ENCODE measurements around the gene ITGB7. TPM values are rescaled to one million over a fixed set of nuclear protein-coding genes. Genes with fewer than 3 reads are reported as not detected.

ITGB7 gene
- total RNA-seq, 1 donor from 2014 or later = 0.37 TPM

GRCh38 chr12:53193985-53194716 is 12.9 kb downstream of the ITGB7 start:
- peaks cover 7% of the 10 kb centered on the region for H3K4me1 Mint-ChIP-seq (ENCODE audit: low read depth)
- no peak for DNase-seq (ENCODE audit: low spot score)
- H3K4me3 Mint-ChIP-seq (ENCODE audit: unreplicated experiment) = no peak overlapping the region
- H3K36me3 Mint-ChIP-seq (ENCODE audit: low read depth) = no peaks in the 10 kb centered on the region
- H3K27me3 Mint-ChIP-seq (ENCODE audit: low read depth) = peaks cover 12% of the 10 kb centered on the region
- TF ChIP-seq CTCF (IDR thresholded peaks at IDR 0.05) = no peak
- no peak overlapping the region for H3K27ac Mint-ChIP-seq (ENCODE audit: unreplicated experiment)
- H3K9me3 Mint-ChIP-seq (ENCODE audit: low read depth) = no peaks in the 10 kb centered on the region

GRCh38 chr12:53193040-53193439 is 14.0 kb downstream of the ITGB7 start:
- Mint-ChIP-seq H3K4me3 (ENCODE audit: unreplicated experiment) (no peak overlapping the region), H3K4me1 (ENCODE audit: low read depth) (peaks cover 6% of the 10 kb centered on the region), H3K9me3 (ENCODE audit: low read depth) (no peaks in the 10 kb centered on the region), H3K27ac (ENCODE audit: unreplicated experiment) (no peak overlapping the region), H3K27me3 (ENCODE audit: low read depth) (peaks cover 10% of the 10 kb centered on the region), H3K36me3 (ENCODE audit: low read depth) (no peaks in the 10 kb centered on the region)
- no peak for TF ChIP-seq CTCF (IDR thresholded peaks at IDR 0.05)
- no peak for DNase-seq (ENCODE audit: low spot score)

GRCh38 chr12:53192531-53193021 is 14.5 kb downstream of the ITGB7 start:
- no peak overlapping the region for H3K27ac Mint-ChIP-seq (ENCODE audit: unreplicated experiment)
- peaks cover 4% of the 10 kb centered on the region for H3K4me1 Mint-ChIP-seq (ENCODE audit: low read depth)
- no peak for TF ChIP-seq CTCF (IDR thresholded peaks at IDR 0.05)
- DNase-seq (ENCODE audit: low spot score) = no peak
- peaks cover 3% of the 10 kb centered on the region for H3K36me3 Mint-ChIP-seq (ENCODE audit: low read depth)
- no peaks in the 10 kb centered on the region for H3K9me3 Mint-ChIP-seq (ENCODE audit: low read depth)
- peaks cover 7% of the 10 kb centered on the region for H3K27me3 Mint-ChIP-seq (ENCODE audit: low read depth)
- no peak overlapping the region for H3K4me3 Mint-ChIP-seq (ENCODE audit: unreplicated experiment)

GRCh38 chr12:53191885-53192530 is 15.0 kb downstream of the ITGB7 start:
- Mint-ChIP-seq H3K36me3 (ENCODE audit: low read depth) (peaks cover 8% of the 10 kb centered on the region), H3K27me3 (ENCODE audit: low read depth) (peaks cover 6% of the 10 kb centered on the region), H3K9me3 (ENCODE audit: low read depth) (no peaks in the 10 kb centered on the region), H3K27ac (ENCODE audit: unreplicated experiment) (no peak overlapping the region), H3K4me1 (ENCODE audit: low read depth) (peaks cover 4% of the 10 kb centered on the region), H3K4me3 (ENCODE audit: unreplicated experiment) (no peak overlapping the region)
- DNase-seq (ENCODE audit: low spot score) = no peak
- TF ChIP-seq CTCF (IDR thresholded peaks at IDR 0.05) = no peak

GRCh38 chr12:53191096-53191884 is 15.8 kb downstream of the ITGB7 start:
- no peaks in the 10 kb centered on the region for H3K9me3 Mint-ChIP-seq (ENCODE audit: low read depth)
- peaks cover 6% of the 10 kb centered on the region for H3K27me3 Mint-ChIP-seq (ENCODE audit: low read depth)
- no peak overlapping the region for H3K27ac Mint-ChIP-seq (ENCODE audit: unreplicated experiment)
- H3K4me3 Mint-ChIP-seq (ENCODE audit: unreplicated experiment) = no peak overlapping the region
- H3K4me1 Mint-ChIP-seq (ENCODE audit: low read depth) = peaks cover 4% of the 10 kb centered on the region
- peaks cover 13% of the 10 kb centered on the region for H3K36me3 Mint-ChIP-seq (ENCODE audit: low read depth)
- TF ChIP-seq CTCF (IDR thresholded peaks at IDR 0.05) = no peak
- no peak for DNase-seq (ENCODE audit: low spot score)

Data from chondrocyte (in vitro differentiated cells).